GM18858 (cell line): ENCODE results near the gene SDR9C7.
"Not testable (repeated sequence)": the region's sequence is repeated elsewhere in the genome, so short reads cannot be mapped to it uniquely, and the experiment has no call there.

Source experiments
- ATAC-seq: cut with Tn5 transposase; IDR thresholded peaks from one replicate; pipeline ENCODE4 v1.9.1; 2021; ENCODE audit not compliant: unreplicated experiment

SDR9C7 gene

GRCh38 chr12:56918139-56918538 lies 16.1 kb downstream of the SDR9C7 start:
- not testable (repeated sequence) for ATAC-seq

- ATAC-seq: no peak
Observed at GRCh38 chr12:56916996-56917333, 17.2 kb downstream of the SDR9C7 start.

GRCh38 chr12:56916296-56916995 lies 17.8 kb downstream of the SDR9C7 start:
- no peak for ATAC-seq

GRCh38 chr12:56914724-56915123 lies 19.5 kb downstream of the SDR9C7 start:
- no peak for ATAC-seq

GRCh38 chr12:56914256-56914655 lies 20.0 kb downstream of the SDR9C7 start:
- no peak for ATAC-seq

- not testable (repeated sequence) for ATAC-seq
Observed at GRCh38 chr12:56909403-56909802, 24.8 kb downstream of the SDR9C7 start.

GRCh38 chr12:56908136-56908535 lies 26.1 kb downstream of the SDR9C7 start:
- ATAC-seq: no peak

- ATAC-seq: no peak
Observed at GRCh38 chr12:56905852-56906251, 28.4 kb downstream of the SDR9C7 start.

- no peak for ATAC-seq
Observed at GRCh38 chr12:56903374-56903773, 30.8 kb downstream of the SDR9C7 start.

- ATAC-seq: not testable (repeated sequence)
Observed at GRCh38 chr12:56901313-56901712, 32.9 kb downstream of the SDR9C7 start.

- no peak for ATAC-seq
Observed at GRCh38 chr12:56900583-56900982, 33.6 kb downstream of the SDR9C7 start.

- no peak for ATAC-seq
Observed at GRCh38 chr12:56898938-56899337, 35.3 kb downstream of the SDR9C7 start.

- ATAC-seq: no peak
Observed at GRCh38 chr12:56897844-56898361, 36.3 kb downstream of the SDR9C7 start.

GRCh38 chr12:56896082-56896481 lies 38.1 kb downstream of the SDR9C7 start:
- no peak for ATAC-seq

GRCh38 chr12:56894698-56895368 lies 39.4 kb downstream of the SDR9C7 start:
- ATAC-seq: no peak

GRCh38 chr12:56891885-56892284 lies 42.3 kb downstream of the SDR9C7 start:
- not testable (repeated sequence) for ATAC-seq

- ATAC-seq: no peak
Observed at GRCh38 chr12:56886319-56886718, 47.9 kb downstream of the SDR9C7 start.

- ATAC-seq: no peak
Observed at GRCh38 chr12:56885316-56885715, 48.9 kb downstream of the SDR9C7 start.

- no peak for ATAC-seq
Observed at GRCh38 chr12:56884421-56884820, 49.8 kb downstream of the SDR9C7 start.

- ATAC-seq: not testable (repeated sequence)
Observed at GRCh38 chr12:56882407-56882806, 51.8 kb downstream of the SDR9C7 start.

- no peak for ATAC-seq
Observed at GRCh38 chr12:56880125-56880992, 53.8 kb downstream of the SDR9C7 start.
